Liver (tissue), 3 donors: ENCODE data around the gene DIPK2A.

Experiments used
- RXRA ChIP-seq, 2 donors: IDR thresholded peaks; 2 replicates each; pipeline ENCODE4 v1.6.1; 2017 to 2018; ENCODE audit warnings: antibody characterized with exemption in 2 of 2, mild to moderate bottlenecking in 1 of 2
- TF ChIP-seq, protein P1 (sequence below): fragments of 150-350 bp; IDR thresholded peaks from 2 replicates; pipeline ENCODE4 v1.5.1; 2017; ENCODE audit warnings: improper control_type of control experiment, low read depth, low read length; ENCODE audit not compliant: missing input control
- donor health status: healthy.
- donor health status: healthy.

- TF ChIP-seq, protein P1, sequence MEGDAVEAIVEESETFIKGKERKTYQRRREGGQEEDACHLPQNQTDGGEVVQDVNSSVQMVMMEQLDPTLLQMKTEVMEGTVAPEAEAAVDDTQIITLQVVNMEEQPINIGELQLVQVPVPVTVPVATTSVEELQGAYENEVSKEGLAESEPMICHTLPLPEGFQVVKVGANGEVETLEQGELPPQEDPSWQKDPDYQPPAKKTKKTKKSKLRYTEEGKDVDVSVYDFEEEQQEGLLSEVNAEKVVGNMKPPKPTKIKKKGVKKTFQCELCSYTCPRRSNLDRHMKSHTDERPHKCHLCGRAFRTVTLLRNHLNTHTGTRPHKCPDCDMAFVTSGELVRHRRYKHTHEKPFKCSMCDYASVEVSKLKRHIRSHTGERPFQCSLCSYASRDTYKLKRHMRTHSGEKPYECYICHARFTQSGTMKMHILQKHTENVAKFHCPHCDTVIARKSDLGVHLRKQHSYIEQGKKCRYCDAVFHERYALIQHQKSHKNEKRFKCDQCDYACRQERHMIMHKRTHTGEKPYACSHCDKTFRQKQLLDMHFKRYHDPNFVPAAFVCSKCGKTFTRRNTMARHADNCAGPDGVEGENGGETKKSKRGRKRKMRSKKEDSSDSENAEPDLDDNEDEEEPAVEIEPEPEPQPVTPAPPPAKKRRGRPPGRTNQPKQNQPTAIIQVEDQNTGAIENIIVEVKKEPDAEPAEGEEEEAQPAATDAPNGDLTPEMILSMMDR: no peak
- TF ChIP-seq RXRA (IDR thresholded peaks at IDR 0.05): no peak
Observed at GRCh38 chr3:143977341-143978262, 6.0 kb downstream of the DIPK2A start.
